DLD1 (cell line): ENCODE data around the gene DNAH8.
"Not testable (repeated sequence)": the region's sequence is repeated elsewhere in the genome, so short reads cannot be mapped to it uniquely, and the experiment has no call there.

ENCODE experiments used
- in situ Hi-C: cut with HindIII; loops from 2 replicates; pipeline ENCODE4 v1.10.0; 2017; ENCODE audit warnings: low sequenced_read_pairs

The DNAH8 gene

GRCh38 chr6:38876475-38876874 lies 161.4 kb downstream of the DNAH8 start:
- in situ Hi-C loops, result no loop called here

GRCh38 chr6:38877721-38878120 lies 162.6 kb downstream of the DNAH8 start:
- in situ Hi-C loops, result no loop called here

- in situ Hi-C loops, result no loop called here
Observed at GRCh38 chr6:38882157-38882556, 167.0 kb downstream of the DNAH8 start.

GRCh38 chr6:38897507-38897906 lies 182.4 kb downstream of the DNAH8 start:
- in situ Hi-C loops, result no loop called here

GRCh38 chr6:38901802-38902522 lies 186.9 kb downstream of the DNAH8 start:
- in situ Hi-C loops, result no loop called here

- in situ Hi-C loops, result no loop called here
Observed at GRCh38 chr6:38906582-38906981, 191.5 kb downstream of the DNAH8 start.

- in situ Hi-C loops, result no loop called here
Observed at GRCh38 chr6:38907264-38907663, 192.2 kb downstream of the DNAH8 start.

GRCh38 chr6:38909015-38909730 lies 194.1 kb downstream of the DNAH8 start:
- in situ Hi-C loops, result no loop called here

GRCh38 chr6:38910207-38910606 lies 195.1 kb downstream of the DNAH8 start:
- in situ Hi-C loops, result no loop called here

GRCh38 chr6:38912378-38912777 lies 197.3 kb downstream of the DNAH8 start:
- in situ Hi-C loops, result no loop called here

GRCh38 chr6:38915205-38915925 lies 200.3 kb downstream of the DNAH8 start:
- in situ Hi-C loops, result no loop called here

- in situ Hi-C loops, result not testable (repeated sequence)
Observed at GRCh38 chr6:38921540-38921939, 206.4 kb downstream of the DNAH8 start.

- in situ Hi-C loops, result no loop called here
Observed at GRCh38 chr6:38924791-38925509, 209.8 kb downstream of the DNAH8 start.

- in situ Hi-C loops, result no loop called here
Observed at GRCh38 chr6:38929560-38929959, 214.4 kb downstream of the DNAH8 start.

- in situ Hi-C loops, result no loop called here
Observed at GRCh38 chr6:38933426-38933825, 218.3 kb downstream of the DNAH8 start.

- in situ Hi-C loops, result no loop called here
Observed at GRCh38 chr6:38935051-38935450, 219.9 kb downstream of the DNAH8 start.

- in situ Hi-C loops, result no loop called here
Observed at GRCh38 chr6:38937839-38938613, 222.9 kb downstream of the DNAH8 start.

- in situ Hi-C loops, result no loop called here
Observed at GRCh38 chr6:38938741-38939140, 223.6 kb downstream of the DNAH8 start.

- in situ Hi-C loops, result no loop called here
Observed at GRCh38 chr6:38942442-38942841, 227.3 kb downstream of the DNAH8 start.

GRCh38 chr6:38942965-38943364 lies 227.9 kb downstream of the DNAH8 start:
- in situ Hi-C loops, result no loop called here
